GM12892 (cell line): ENCODE measurements around the gene SLC13A3.
"Not testable (repeated sequence)": the region's sequence is repeated elsewhere in the genome, so short reads cannot be mapped to it uniquely, and the experiment has no call there.

ENCODE experiments used
- DNase-seq: peaks from one replicate; pipeline ENCODE4 v3.0.0; 2011; ENCODE audit not compliant: insufficient read length
- FAIRE-seq: peaks from 2 replicates; lab custom pipeline; 2011; peaks lifted over from hg19 to GRCh38; lab: Jason Lieb, UNC
- POLR2A ChIP-seq: IDR thresholded peaks from 2 replicates; pipeline ENCODE4 v1.6.1; 2011; ENCODE audit warnings: low read depth, low read length, control low read depth
- POLR2AphosphoS5 ChIP-seq: IDR thresholded peaks from 2 replicates; pipeline ENCODE4 v1.6.1; 2011; ENCODE audit warnings: low read depth, low read length, control low read depth
- TAF1 ChIP-seq: IDR thresholded peaks from 2 replicates; pipeline ENCODE4 v1.6.1; 2011; ENCODE audit warnings: low read depth, mild to moderate bottlenecking, control low read depth, low read length, borderline replicate concordance

Gene SLC13A3

DNA sequence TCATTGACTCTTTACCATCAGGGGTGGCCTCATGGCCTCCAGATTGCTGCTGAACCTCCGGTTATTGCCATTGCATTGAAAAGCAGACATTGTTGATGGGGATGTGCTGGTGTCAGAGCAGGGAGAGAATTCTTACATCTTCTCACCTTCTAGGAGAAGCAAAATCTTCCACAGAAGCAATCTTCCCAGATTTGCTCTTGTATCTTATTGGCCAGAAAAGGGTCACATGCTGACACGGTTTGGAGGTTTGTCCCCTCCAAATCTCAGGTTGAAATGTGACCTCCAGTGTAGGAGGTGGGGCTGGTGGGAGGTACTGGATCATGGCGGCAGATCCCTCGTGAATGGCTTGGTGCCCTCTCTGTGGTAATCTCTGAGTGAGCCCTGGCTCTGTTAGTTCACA lies 27.3 kb upstream of the SLC13A3 start:
- no peak for TF ChIP-seq POLR2AphosphoS5
- no peak for TF ChIP-seq TAF1
- no peak for TF ChIP-seq POLR2A
- FAIRE-seq (no peak), DNase-seq (no peak)

DNA sequence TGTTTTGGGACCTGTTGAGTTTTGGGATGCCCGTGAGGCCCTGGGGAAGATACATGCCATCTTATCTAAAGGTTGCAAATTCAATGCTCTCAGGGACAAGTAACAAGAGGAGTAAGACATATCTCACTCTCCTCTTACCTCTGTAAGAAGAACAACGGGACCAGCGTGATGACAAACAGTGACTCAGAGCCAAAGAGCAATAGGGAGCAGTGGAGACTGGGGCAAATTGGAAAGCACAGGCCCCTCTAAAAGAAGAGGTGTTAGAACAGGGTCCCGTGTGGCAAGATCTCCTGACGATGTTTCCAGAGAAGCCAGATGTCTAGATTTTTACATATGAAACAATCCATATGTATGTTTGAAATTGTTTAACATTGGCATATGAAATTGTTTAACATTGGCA lies 26.3 kb upstream of the SLC13A3 start:
- DNase-seq (no peak), FAIRE-seq (no peak)
- TF ChIP-seq POLR2A (no peak), TAF1 (no peak), POLR2AphosphoS5 (no peak)

DNA sequence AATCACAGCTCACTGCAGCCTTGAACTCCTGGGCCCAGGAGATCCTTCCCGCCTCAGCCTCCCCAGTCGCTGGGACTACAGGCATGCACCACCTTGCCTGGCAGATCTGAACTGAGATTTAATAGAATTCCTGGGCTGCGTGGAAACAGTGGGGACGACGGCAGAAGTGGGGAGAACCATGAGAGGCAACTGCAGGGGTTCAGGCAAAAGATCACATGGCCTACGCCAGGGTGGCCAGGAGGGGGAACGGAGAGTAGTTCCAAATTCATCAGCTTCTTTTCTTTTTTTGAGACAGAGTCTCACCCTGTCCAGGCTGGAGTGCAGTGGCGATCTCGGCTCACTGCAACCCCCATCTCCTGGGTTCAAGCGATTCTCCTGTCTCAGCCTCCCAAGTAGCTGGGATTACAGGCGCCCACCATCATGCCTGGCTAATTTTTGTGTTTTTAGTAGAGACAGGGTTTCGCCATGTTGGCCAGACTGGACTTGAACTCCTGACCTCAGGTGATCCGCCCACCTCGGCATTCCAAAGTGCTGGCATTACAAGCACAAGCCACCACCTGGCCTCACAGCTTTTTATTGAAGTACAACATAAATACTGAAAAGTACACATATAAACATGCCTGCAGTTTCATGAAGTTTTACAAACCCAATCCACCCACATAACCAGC lies 25.5 kb upstream of the SLC13A3 start:
- not testable (repeated sequence) for DNase-seq

DNA sequence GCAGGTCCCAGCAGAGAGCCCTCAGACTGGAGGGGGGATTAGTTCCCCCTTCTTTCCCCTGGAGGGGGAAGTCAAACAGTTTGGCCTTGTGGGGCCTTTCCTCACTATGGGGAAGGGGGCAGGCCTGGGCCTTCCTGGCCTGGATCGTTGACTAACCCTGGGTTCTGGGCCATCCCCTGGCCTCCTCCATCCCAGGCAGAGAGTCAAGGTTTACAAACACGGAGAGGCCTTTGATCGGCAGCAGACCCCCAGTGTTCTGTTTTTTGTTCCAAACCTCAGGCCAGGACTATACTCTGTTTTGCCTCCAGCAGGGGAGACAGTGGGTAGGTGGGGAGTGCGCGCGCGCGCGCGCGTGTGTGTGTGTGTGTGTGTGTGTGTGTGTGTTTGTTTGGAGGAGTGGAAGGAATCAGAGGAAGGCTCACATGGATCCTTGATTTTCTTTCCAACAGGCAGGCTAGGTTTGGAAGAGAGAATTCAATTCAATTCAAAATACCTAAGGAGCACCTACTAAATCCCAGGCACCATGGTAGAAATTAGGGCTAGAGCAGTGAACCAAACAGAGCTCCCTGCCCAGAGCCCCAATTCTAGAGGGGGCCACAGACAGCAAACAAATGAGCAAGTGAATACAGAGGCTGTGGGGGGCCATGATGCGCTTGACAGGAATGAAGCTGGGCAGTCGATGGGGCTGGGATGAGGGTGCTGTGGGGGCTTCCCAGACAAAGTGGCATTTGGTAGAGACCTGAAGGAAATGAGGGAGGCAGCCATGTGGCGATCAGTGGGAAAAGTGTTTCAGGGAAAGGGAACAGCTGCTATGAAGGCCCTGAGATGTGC lies 23.2 kb upstream of the SLC13A3 start:
- DNase-seq: no peak
- FAIRE-seq: no peak
- TF ChIP-seq POLR2AphosphoS5 (no peak), TAF1 (no peak), POLR2A (no peak)

More for the DNA sequence above, 25.5 kb upstream of the SLC13A3 start:
- peak; percentile 54 for FAIRE-seq

DNA sequence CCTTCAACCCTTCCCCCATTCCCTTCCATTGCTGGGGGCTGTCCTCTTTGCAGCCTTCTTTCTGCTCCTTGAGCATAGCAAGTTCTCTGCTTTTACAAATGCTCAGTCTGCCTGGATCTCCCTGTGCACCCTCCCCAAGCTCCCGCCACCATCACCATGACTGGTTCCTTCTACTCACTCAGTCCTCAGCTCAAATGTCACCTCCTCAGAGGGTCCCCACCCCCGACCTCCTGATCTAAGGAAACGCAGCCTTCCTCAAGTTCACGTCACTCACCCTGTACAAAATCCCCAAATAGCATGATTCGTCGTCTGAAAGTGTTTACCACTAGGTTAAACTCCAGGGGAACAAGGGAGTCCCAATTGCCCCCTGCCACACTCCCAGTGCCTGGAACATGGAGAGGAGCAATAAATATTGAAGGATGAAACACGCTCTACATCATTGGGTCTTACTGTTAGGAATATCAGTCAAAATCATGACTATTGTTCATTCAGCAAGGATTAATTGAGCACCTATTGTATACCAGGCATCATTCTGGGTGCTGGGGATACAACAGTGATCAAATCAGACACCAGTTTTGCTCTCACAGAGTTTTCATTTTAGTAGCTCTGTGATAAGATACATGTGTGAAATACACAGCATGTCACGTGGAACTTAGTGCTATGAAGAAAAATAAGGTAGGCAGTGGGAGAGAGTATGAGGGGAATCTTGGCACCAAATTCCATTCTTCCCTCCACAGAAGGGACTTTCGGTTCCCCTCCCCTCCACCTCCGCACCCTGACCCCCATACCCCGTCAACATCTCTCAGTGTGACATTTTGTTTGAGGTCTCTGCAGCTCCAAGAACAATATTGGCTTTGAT lies 22.4 kb upstream of the SLC13A3 start:
- TF ChIP-seq TAF1 (no peak), POLR2A (no peak), POLR2AphosphoS5 (no peak)
- DNase-seq (no peak), FAIRE-seq (no peak)

DNA sequence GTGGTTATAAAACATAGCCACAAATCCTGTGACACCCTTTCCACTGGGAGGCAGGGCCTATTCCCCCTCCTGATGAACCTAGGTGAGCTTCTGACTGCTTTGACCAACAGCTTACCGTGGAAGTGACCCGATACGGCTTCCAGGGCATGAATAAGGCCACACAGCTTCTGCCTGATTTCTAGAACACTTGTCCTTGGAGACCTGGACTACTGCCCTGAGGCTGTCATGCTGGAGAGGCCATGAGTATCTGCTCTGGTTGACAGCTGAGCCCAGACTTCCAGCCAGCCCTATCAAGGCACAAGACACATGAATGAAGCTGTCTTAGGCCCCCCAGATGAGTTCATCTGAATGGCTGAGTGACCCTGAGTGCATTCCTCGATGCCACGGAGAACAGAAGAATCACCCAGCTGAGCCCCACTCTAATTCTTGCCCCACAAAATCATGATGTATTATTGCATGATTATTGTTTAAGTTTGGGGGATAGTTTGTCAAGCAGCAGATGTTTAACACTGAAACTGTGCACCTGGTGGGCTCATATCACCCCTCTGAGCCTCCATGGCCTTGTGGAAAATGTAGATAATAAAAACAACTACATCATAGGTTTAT lies 21.4 kb upstream of the SLC13A3 start:
- no peak for FAIRE-seq
- DNase-seq: no peak
- TF ChIP-seq TAF1 (no peak), POLR2AphosphoS5 (no peak), POLR2A (no peak)

DNA sequence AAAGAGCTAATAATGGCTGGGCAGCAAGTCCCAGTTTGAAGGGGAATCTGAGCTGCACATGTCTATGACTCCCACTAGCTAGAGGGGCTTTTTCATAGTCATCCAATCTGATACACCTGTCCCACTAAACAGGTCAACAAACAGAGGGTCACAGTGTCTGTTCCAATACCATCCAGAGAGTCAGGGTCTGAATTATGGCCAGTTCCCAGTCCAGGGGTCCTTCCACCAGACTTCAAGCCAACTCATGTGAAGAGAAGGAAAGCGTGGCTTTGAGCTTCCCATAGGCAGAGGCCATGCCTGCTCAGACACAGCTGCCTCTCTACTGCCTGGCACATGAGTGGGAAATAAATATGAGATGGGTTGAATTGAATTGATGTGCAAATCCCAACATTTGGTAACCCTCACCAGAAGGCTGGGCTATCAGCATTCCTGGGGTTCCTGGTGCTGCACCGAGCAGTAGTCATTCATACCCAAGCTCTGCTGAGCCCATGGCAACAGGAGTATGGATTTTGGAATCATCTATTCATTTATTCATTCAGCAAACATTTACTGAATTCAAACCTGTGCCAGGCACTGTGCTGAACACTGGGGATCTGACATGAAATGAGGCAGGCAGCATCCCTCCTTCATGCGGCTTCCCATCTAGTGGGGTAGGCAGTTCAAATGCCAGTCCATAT lies 20.7 kb upstream of the SLC13A3 start:
- no peak for FAIRE-seq
- TF ChIP-seq POLR2AphosphoS5 (no peak), POLR2A (no peak)
- DNase-seq: no peak

DNA sequence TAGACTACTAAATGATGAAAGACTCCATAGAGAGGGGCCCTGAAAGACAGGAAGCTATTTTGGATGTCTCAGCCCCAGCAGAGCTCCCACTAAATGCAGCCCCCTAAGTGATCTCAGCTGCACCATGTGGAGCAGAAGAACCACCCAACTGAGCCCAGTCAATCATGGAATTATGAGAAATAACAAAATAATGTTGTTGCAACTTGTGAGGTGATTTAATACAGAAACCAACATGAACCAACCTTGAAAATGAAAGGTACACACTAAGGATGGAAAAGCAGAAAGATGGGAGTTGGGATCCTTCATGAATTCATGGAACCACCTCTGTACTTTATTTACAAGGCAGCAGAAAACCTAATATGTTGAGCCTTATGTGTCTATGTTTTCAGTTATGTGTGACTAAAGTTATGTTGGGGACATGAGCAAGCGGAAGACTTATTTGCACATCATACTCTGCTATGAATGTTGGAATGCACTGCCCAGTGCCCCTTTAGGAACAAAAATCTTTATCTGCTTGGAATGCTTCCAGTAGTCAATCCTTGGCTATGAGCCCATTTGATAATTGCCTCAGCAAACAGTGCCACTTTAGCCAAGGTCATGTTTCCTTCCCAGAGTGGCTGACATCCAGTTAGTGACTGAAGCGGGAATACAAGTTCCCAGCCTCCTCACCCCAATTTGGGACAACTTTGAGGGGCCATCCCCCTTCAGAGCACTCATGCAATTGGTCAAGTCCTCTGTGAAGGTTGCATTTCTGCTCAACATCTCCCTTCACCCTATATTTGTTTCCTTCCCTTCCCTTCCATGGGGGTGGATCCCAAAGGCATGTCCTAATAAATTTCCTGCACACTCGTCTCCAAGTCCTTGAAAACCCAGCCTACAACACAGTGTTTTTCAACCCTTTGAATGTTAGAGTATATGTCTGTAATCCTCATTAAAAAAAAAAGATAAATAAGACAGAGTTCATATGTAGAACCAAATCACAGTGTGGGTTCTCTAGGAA lies 19.6 kb upstream of the SLC13A3 start:
- TF ChIP-seq POLR2AphosphoS5 (no peak), POLR2A (no peak), TAF1 (no peak)
- DNase-seq (no peak), FAIRE-seq (no peak)

DNA sequence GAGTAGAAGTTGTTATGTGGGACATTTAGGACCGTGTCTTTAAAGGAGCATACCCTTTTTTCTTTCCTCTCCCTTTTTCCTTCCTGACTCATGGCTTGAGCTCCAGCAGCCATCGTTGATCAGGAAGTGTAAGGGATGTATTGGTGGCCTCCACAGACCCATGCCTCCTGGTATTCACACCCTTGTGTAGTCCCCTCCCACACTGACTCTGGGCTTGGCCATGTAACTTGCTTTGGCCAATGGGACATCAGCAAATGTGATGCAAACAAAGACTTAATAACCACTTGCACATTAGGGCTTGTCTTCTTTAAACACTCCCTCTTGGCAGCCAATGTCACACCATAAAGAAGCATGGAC lies 18.9 kb upstream of the SLC13A3 start:
- no peak for TF ChIP-seq POLR2AphosphoS5
- no peak for TF ChIP-seq TAF1
- TF ChIP-seq POLR2A: no peak
- DNase-seq (no peak), FAIRE-seq (no peak)

DNA sequence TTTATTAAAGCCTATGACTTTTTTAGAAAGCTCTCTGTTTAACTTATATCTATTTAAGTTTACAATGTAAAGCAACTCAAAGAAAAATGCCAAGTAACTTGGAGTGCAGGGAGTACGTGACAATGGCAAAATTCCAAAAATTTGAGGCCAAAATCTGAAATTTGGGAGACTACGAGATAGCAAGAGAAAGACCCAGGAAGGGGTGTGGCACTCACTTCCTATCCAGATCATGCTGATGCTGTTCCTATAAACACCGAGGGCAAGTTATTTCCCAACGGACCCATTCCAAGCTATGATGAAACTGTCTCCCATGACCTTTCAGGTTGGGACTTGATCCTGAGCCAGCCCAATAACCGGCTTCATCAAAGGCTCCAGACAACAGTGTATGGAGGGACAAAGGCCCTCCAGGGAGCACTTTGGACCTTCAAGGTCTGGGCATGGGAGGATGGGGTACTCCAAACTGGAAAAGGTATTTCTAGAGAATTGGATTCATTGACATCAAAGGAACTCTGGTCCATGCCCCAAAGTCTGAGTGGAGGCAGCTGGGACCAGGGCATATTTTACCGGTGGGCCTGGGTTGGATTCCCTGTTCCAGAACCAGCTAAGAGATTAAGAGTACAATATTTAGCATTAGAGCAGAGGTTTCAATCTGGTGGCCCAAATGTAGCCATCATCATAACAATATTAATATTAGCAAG lies 15.7 kb upstream of the SLC13A3 start:
- no peak for TF ChIP-seq TAF1
- TF ChIP-seq POLR2AphosphoS5: no peak
- no peak for TF ChIP-seq POLR2A
- FAIRE-seq (no peak), DNase-seq (no peak)
